ENCODE results near the gene ZBTB49.

The ZBTB49 gene

DNA sequence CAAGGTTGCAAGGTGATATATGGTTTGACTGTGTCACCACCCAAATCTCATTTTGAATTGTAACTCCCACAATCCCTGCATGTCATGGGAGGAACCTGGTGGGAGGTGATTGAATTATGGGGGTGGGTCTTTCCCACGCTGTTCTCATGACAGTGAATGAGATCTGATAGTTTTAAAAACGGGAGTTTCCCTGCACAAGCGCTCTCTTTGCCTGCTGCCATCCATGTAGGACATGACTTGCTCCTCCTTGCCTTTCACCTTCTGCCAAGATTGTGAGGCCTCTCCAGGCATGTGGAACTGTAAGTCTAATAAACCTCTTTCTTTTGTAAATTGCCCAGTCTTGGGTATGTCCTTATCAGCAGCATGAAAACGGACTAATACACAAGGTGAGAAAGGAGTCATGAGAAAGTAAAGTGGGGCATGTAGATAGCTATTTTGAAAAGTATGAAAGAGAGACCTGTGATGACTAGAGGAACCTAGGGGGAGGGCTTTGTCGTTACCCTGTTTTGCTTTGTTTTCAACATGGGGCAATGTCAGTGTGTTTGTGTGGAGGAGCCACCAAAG, 6.3 kb downstream of the ZBTB49 start:
- Mint-ChIP-seq H3K9me3 (peaks cover 2% of the 10 kb centered on the region), H3K4me3 (no peak overlapping the region), H3K27ac (no peak overlapping the region), H3K36me3 (peaks cover 12% of the 10 kb centered on the region), H3K27me3 (no peaks in the 10 kb centered on the region), H3K4me1 (peaks cover 11% of the 10 kb centered on the region)
- CTCF ChIA-PET = no interaction called here
- no peak for DNase-seq

DNA sequence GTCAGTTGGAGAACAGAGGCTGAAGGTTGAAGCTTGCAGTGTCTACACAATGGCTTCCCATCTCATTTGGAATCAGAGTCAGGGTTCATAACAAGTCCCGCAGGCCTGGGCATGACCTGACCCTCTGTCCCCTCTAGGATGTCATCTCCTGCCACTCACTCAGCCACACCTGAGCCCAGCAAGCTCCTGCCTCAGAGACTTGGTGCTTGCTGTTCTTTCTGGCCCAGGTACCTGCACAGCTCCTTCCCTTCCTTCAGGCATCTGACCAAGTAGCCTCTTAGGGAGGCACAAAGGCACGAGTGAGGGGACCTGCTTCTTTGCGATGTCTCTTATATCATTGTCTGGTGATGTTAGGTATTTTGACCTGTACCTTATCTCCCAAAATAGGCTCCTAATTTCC, 9.0 kb downstream of the ZBTB49 start:
- CTCF ChIA-PET = interaction anchor here (1.8 kb wide), 1 partner anchor 20 kb away, joined by 3 read pairs; no protein-coding TSS in a partner anchor
- no peaks in the 10 kb centered on the region for H3K27me3 Mint-ChIP-seq
- H3K27ac Mint-ChIP-seq = no peak overlapping the region
- H3K9me3 Mint-ChIP-seq = peaks cover 2% of the 10 kb centered on the region
- no peaks in the 10 kb centered on the region for H3K4me1 Mint-ChIP-seq
- peaks cover 16% of the 10 kb centered on the region for H3K36me3 Mint-ChIP-seq
- DNase-seq = no peak
- no peak overlapping the region for H3K4me3 Mint-ChIP-seq

DNA sequence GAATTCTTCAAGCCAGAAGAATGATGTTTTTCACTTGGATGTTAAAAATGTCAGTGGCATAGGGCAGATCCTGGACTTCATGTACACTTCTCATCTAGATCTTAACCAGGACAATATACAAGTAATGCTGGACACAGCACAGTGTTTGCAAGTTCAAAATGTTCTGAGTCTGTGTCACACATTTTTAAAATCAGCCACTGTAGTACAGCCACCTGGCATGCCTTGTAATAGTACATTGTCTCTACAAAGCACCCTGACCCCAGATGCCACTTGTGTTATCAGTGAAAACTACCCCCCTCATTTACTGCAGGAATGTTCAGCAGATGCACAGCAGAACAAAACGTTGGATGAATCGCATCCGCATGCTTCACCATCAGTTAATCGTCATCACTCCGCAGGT, 11.9 kb downstream of the ZBTB49 start:
- H3K9me3 Mint-ChIP-seq = no peaks in the 10 kb centered on the region
- no peak overlapping the region for H3K27ac Mint-ChIP-seq
- no peak for DNase-seq
- no peaks in the 10 kb centered on the region for H3K4me1 Mint-ChIP-seq
- no peaks in the 10 kb centered on the region for H3K27me3 Mint-ChIP-seq
- CTCF ChIA-PET = no interaction called here
- H3K4me3 Mint-ChIP-seq = no peak overlapping the region
- H3K36me3 Mint-ChIP-seq = peaks cover 15% of the 10 kb centered on the region

DNA sequence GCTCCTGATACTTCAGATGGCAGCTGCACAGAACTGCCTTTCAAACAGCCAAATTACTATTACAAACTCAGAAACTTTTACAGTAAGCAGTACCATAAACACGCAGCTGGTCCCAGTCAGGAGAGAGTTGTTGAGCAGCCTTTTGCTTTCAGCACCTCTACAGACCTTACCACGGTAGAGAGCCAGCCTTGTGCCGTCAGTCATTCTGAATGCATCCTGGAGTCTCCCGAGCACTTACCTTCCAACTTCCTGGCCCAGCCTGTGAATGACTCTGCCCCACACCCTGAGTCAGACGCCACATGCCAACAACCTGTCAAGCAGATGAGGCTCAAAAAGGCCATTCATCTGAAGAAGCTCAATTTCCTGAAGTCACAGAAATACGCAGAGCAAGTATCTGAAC, 12.4 kb downstream of the ZBTB49 start:
- Mint-ChIP-seq H3K36me3 (peaks cover 19% of the 10 kb centered on the region), H3K4me1 (no peaks in the 10 kb centered on the region), H3K27ac (no peak overlapping the region), H3K9me3 (no peaks in the 10 kb centered on the region), H3K4me3 (no peak overlapping the region), H3K27me3 (no peaks in the 10 kb centered on the region)
- CTCF ChIA-PET = no interaction called here
- DNase-seq = no peak

DNA sequence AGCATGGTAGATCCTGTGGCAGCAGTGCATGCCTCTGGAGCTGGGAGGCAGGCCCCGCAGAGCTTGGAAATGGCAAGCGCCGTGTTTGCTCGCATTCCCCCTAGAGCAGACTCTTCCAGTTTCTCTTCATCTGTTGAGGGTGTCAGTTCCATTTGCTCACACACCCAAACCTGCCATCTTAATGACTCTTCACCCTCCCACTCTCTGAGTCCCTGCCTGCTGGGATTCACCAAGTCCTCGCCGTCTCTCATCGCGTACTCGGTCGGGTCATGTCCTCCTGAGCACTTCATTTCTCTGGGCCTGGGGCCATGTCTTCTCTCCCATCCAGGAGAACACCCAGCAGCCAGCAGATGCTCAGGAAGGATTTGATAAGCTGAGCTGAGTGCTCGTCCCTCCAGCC, 16.9 kb downstream of the ZBTB49 start:
- no peak overlapping the region for H3K27ac Mint-ChIP-seq
- peaks cover 24% of the 10 kb centered on the region for H3K36me3 Mint-ChIP-seq
- no peaks in the 10 kb centered on the region for H3K9me3 Mint-ChIP-seq
- H3K27me3 Mint-ChIP-seq = no peaks in the 10 kb centered on the region
- CTCF ChIA-PET = interaction anchor here (0.6 kb wide), 1 partner anchor 19 kb away, joined by 3 read pairs; no protein-coding TSS in a partner anchor
- no peak for DNase-seq
- H3K4me1 Mint-ChIP-seq = no peaks in the 10 kb centered on the region
- H3K4me3 Mint-ChIP-seq = no peak overlapping the region

DNA sequence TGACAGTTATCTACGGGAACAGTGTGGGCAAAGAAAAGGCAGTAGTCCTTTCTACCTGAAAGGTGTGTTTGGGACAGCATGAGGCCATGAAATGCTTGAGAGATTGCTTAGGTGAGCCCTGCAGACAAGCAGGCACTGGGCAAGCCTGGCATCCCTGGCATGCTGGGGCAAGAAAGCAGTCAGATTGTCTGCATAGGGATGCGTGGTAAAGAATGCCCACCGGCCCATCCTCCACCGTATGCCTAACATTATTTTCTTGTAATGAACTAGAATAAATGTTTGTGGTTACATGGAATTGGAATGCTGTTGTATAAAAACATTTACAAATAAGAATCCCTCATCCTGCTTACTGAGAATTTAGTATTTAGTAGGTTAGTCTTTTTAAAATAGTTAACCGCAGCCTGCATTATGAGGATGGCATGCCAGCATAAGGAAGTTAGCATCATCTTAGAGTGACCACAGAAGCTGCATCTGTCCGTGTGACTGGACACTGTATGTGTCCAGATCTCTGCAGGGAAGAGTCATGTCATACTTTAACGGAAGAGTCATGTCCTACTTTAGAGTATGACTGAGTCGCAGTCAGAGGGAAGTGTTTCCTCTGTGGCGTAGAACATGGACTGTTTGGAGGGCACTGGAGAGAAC, 18.9 kb downstream of the ZBTB49 start:
- no peak overlapping the region for H3K27ac Mint-ChIP-seq
- peaks cover 16% of the 10 kb centered on the region for H3K36me3 Mint-ChIP-seq
- CTCF ChIA-PET = no interaction called here
- no peak overlapping the region for H3K4me3 Mint-ChIP-seq
- DNase-seq = no peak
- H3K27me3 Mint-ChIP-seq = no peaks in the 10 kb centered on the region
- no peaks in the 10 kb centered on the region for H3K4me1 Mint-ChIP-seq
- H3K9me3 Mint-ChIP-seq = no peaks in the 10 kb centered on the region

DNA sequence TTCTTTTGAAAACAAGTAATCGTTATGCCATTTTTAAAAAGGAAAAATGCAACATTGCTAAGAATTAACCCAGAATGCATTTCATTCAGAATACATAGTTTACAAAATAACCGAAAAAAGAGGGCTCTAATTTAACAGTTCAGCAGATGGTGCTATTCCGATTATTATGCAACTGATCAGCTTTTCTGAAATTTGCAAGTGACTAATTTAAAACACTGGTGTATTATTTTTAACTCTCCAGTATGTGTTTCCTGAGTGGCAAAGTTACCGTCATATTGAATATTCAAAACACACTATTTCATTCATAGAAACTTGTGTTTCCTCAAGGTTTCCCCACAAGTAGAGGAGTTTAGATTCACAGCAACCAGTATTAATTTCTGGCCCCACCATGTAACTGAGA, 21.1 kb downstream of the ZBTB49 start:
- peaks cover 14% of the 10 kb centered on the region for H3K36me3 Mint-ChIP-seq
- CTCF ChIA-PET = no interaction called here
- no peak overlapping the region for H3K27ac Mint-ChIP-seq
- no peaks in the 10 kb centered on the region for H3K4me1 Mint-ChIP-seq
- no peak overlapping the region for H3K4me3 Mint-ChIP-seq
- no peaks in the 10 kb centered on the region for H3K9me3 Mint-ChIP-seq
- no peaks in the 10 kb centered on the region for H3K27me3 Mint-ChIP-seq
- DNase-seq = no peak

DNA sequence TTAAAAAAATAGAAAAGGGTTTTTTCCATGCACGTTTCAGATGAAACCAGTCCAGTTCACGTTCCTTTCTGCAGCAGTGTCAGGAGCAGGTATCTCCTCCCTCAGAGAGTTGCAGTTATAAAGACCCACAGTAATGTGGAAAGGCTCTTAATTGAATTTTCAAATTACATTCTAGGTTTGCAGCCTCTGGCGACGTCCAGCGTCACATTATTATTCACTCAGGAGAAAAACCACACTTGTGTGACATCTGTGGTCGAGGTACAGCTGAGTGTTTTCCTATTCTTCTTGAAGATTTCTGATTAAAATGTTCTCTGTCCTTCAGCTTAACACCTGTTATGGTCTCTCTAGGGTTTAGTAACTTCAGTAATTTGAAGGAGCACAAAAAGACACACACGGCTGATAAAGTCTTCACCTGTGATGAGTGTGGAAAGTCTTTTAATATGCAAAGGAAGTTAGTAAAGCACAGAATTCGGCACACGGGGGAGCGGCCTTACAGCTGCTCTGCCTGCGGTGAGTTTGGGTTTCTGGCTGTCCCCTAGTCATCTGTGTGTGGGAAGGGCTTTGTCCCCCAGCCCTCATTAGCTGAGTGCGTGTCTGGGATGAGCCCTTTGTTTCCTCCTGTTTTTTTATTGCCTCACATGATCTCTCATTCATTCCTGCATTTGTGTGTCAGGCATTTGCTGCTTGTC, 25.6 kb downstream of the ZBTB49 start:
- Mint-ChIP-seq H3K4me1 (no peaks in the 10 kb centered on the region), H3K36me3 (peaks cover 3% of the 10 kb centered on the region), H3K9me3 (no peaks in the 10 kb centered on the region), H3K27ac (no peak overlapping the region), H3K4me3 (no peak overlapping the region), H3K27me3 (no peaks in the 10 kb centered on the region)
- CTCF ChIA-PET = no interaction called here
- DNase-seq = no peak

DNA sequence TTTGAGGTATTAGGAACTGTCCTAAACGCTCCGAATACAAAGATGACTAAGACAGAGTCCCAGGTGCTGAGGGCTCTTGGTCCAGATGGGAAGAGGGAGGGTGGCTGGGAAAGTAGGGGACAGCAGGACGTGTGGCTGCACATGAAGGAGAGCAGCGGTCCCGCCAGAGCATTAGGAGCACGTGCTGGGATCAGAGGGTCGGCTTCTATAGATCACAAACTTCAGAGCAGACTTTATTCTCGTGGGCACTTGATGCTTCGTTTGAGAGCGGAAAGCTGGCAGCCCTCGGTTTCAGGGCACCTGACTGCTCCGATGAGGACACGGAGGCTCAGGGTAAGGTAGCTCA, 26.1 kb downstream of the ZBTB49 start:
- Mint-ChIP-seq H3K27me3 (no peaks in the 10 kb centered on the region), H3K4me1 (no peaks in the 10 kb centered on the region), H3K9me3 (no peaks in the 10 kb centered on the region), H3K4me3 (no peak overlapping the region), H3K36me3 (peaks cover 3% of the 10 kb centered on the region), H3K27ac (no peak overlapping the region)
- DNase-seq = no peak
- CTCF ChIA-PET = no interaction called here

DNA sequence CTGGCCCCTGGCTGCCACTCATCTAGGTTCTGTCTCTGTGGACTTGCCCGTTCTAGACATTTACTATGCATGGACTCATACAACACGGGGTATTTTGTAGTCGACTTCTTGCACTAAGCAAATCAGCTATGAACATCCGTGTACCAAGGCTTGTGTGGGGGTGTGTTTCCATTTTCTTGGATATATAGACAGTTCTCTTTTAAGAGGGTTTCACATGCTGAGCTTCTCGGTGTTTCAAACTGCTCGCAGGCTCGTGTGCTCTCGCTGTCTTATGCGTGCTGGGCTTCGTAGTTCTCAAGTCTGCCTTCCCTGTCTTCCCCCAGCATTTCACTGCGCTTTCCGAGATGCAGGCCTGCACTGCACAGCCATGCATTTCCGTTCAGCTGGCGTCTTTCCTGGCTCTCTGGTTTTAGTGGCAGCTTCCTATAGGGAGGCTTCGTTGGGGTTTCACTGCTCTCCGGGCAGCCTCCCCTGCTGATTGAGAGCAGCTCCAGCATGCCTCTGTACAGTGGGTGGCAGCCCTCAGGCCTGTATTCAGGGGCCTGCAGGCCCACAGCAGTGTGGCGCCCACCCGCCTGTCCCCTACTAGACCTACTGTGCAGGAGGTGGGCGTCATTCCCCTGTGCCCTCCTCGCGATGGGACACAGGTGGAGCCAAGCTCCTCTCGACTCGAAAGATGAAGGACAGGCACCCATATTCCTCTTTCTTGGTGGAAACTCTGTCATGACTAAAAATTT, 27.6 kb downstream of the ZBTB49 start:
- H3K4me3 Mint-ChIP-seq = no peak overlapping the region

DNA sequence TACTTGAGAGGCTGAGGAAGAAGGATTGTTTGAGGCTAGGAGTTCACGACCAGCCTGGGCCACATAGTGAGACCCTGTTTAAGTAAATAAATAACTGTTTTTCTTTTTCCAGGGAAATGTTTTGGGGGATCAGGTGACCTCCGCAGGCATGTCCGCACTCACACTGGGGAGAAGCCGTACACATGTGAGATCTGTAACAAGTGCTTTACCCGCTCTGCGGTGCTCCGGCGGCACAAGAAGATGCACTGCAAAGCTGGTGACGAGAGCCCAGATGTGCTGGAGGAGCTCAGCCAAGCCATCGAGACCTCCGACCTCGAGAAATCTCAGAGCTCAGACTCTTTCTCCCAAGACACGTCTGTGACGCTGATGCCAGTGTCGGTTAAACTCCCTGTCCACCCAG, 30.5 kb downstream of the ZBTB49 start:
- CTCF ChIA-PET = no interaction called here
- no peak for DNase-seq
- H3K27ac Mint-ChIP-seq = no peak overlapping the region
- no peak overlapping the region for H3K4me3 Mint-ChIP-seq
- no peaks in the 10 kb centered on the region for H3K9me3 Mint-ChIP-seq
- peaks cover 7% of the 10 kb centered on the region for H3K36me3 Mint-ChIP-seq
- no peaks in the 10 kb centered on the region for H3K27me3 Mint-ChIP-seq
- H3K4me1 Mint-ChIP-seq = no peaks in the 10 kb centered on the region

More for the DNA sequence above, 27.6 kb downstream of the ZBTB49 start:
- H3K9me3 Mint-ChIP-seq = no peaks in the 10 kb centered on the region
- H3K27me3 Mint-ChIP-seq = no peaks in the 10 kb centered on the region
- no peak for DNase-seq
- H3K27ac Mint-ChIP-seq = no peak overlapping the region
- no peaks in the 10 kb centered on the region for H3K4me1 Mint-ChIP-seq
- CTCF ChIA-PET = no interaction called here
- H3K36me3 Mint-ChIP-seq = peaks cover 7% of the 10 kb centered on the region

DNA sequence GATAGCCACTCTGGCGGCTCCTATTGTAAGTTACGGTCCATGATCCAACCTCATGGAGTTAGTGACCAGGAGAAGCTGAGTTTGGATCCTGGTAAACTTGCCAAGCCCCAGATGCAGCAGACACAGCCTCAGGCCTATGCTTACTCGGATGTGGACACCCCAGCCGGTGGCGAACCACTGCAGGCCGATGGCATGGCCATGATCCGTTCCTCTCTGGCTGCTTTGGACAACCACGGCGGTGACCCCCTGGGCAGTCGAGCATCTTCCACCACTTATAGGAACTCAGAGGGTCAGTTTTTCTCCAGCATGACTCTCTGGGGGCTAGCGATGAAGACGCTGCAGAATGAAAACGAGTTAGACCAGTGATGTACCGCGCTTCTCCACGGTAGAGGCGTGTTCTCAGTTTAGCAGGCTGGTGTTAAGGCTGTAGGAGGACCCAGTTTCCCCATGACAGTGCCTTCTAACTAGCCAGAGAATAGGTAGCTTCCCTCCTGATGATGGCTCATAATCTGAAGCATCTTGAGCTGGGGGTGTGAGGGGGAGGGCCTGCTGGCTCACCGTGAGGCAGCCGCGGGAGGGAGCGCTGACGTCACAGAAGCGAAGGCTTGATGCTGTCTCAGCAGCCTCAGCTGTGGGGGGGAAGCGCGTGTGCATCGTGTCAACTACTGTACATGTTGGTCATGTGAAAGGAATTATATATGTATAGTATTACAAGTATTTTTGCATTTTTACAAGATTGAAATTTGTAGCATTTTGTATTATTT, 31.1 kb downstream of the ZBTB49 start:
- peaks cover 7% of the 10 kb centered on the region for H3K36me3 Mint-ChIP-seq
- no peaks in the 10 kb centered on the region for H3K4me1 Mint-ChIP-seq
- no peak overlapping the region for H3K27ac Mint-ChIP-seq
- CTCF ChIA-PET = no interaction called here
- DNase-seq = no peak
- no peaks in the 10 kb centered on the region for H3K9me3 Mint-ChIP-seq
- H3K4me3 Mint-ChIP-seq = no peak overlapping the region
- H3K27me3 Mint-ChIP-seq = no peaks in the 10 kb centered on the region

DNA sequence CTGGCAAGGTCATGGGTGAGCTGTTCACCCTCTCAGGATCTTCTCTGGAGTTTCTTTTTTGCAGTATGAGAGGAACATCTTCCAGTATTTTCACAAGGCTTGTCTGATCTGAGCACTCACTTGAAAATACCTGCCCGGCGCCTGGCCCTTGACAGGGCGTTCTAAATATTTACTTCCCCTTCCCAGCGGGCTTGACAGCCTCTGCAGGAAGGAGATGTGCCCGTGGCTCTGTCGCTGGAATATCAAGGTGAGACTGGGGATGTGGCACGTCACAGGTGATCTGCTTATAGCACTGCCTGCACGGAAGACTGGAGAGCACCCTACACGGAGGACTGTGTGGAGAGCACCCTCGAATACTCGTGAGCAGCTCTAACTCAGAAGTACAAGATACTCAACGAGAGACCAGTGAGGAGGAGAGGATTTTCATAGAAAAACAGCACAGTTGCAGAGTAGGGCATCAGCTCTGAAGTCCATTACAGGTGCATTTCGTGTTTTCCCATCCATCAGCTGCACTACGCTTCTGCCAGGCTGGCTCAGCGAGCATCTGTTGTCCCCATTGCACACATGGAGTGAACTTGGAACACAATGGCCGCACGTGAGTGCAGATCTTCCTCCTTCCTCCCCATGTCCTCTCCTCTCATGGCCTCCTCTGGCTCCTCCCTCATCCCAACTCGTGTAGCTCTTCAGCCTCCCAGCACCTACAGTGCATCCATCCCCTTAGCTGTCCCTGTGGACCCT, 32.1 kb downstream of the ZBTB49 start:
- CTCF ChIA-PET = no interaction called here
- Mint-ChIP-seq H3K27me3 (no peaks in the 10 kb centered on the region), H3K9me3 (no peaks in the 10 kb centered on the region), H3K36me3 (peaks cover 7% of the 10 kb centered on the region), H3K4me1 (no peaks in the 10 kb centered on the region), H3K27ac (no peak overlapping the region), H3K4me3 (no peak overlapping the region)
- DNase-seq = no peak
